22Rv1 (cell line): ENCODE results near the gene SLC25A22.

Source experiments
- ZFX ChIP-seq: fragments of 450-650 bp; IDR thresholded peaks from 2 replicates; pipeline ENCODE4 v1.6.1; 2017; ENCODE audit warnings: antibody characterized with exemption, borderline replicate concordance
- TF ChIP-seq, protein P1 (sequence below): fragments of 450-650 bp; IDR thresholded peaks from 2 replicates; pipeline ENCODE4 v1.5.1; 2017; ENCODE audit warnings: mild to moderate bottlenecking

DNA sequence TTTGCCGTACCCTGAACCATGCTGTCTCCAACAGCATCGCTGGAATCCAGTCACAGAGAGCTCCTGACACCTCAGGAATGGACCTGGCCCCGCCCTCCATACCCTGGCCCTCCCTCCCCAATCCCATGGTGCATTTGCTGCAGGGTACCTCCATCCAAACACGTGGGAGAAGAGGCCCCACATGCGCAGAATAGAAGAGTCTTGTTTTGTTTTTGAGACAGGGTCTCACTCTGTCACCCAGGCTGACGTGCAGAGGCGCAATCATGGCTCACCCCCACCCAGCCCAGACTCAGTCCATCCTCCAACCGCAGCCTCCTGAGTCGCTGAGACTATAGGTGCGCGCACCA, 18.3 kb upstream of the SLC25A22 start:
- TF ChIP-seq, protein P1, sequence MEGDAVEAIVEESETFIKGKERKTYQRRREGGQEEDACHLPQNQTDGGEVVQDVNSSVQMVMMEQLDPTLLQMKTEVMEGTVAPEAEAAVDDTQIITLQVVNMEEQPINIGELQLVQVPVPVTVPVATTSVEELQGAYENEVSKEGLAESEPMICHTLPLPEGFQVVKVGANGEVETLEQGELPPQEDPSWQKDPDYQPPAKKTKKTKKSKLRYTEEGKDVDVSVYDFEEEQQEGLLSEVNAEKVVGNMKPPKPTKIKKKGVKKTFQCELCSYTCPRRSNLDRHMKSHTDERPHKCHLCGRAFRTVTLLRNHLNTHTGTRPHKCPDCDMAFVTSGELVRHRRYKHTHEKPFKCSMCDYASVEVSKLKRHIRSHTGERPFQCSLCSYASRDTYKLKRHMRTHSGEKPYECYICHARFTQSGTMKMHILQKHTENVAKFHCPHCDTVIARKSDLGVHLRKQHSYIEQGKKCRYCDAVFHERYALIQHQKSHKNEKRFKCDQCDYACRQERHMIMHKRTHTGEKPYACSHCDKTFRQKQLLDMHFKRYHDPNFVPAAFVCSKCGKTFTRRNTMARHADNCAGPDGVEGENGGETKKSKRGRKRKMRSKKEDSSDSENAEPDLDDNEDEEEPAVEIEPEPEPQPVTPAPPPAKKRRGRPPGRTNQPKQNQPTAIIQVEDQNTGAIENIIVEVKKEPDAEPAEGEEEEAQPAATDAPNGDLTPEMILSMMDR: no peak
- no peak for TF ChIP-seq ZFX
